Activated CD4-positive, alpha-beta T cell treated with anti-CD3 and anti-CD28 coated beads, Interleukin-2, amount 50 U/mL, for 48 hours (primary cell): ENCODE measurements around the gene MLX.
"Not testable (repeated sequence)": the region's sequence is repeated elsewhere in the genome, so short reads cannot be mapped to it uniquely, and the experiment has no call there.

Experiments
- DNase-seq, 2 experiments: peaks; one replicate each; pipeline ENCODE4 v3.0.0-alpha.2; 2020

MLX gene

DNA sequence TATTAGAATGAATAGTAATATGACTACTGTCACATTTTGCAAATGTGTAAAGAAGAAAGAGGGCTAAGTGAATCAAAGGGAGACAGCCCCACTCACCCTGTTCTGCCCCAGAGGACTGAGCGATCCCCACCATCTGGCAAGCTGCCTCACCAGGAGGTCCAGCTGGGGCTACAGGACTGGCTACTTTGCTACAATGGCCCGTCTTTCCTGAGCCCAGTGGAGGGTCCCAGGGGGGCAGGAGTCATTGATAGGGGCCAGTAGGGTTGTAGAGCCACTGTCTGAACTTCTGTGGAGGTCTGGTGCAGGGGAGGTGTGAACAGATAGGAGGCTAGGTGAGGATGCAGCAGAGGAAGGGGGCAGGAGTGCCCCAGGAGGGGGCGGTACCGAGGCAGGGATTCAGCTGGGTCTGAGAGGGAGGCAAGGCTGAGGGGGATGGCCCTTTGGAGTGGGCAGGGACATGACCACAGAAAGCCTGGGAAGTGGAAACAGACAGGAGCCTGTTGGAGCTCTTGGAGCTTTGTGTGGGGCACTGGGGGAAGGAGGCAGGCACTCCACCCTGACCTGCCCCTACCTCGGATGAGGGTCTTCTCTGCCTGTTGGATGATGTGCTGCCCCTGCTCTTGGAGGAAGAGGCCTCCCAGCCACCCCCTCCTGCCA, 10.8 kb upstream of the MLX start:
- not testable (repeated sequence) for DNase-seq

DNA sequence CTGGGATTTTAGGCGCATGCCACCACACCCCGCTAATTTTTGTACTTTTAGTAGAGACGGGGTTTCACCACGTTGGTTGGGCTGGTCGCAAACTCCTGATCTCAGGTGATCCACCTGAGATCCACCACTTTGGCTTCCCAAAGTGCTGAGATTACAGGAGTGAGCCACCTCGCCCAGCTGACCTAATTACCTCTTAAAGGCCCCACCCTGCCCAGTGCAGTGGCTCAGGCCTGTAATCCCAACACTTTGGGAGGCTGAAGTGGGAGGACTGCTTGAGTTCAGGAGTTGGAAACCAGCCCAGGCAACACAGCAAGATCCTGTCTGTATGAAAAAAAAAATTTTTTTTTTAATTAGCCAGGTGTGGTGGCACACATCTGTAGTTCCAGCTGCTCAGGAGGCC, 7.8 kb upstream of the MLX start:
- no peak for DNase-seq

DNA sequence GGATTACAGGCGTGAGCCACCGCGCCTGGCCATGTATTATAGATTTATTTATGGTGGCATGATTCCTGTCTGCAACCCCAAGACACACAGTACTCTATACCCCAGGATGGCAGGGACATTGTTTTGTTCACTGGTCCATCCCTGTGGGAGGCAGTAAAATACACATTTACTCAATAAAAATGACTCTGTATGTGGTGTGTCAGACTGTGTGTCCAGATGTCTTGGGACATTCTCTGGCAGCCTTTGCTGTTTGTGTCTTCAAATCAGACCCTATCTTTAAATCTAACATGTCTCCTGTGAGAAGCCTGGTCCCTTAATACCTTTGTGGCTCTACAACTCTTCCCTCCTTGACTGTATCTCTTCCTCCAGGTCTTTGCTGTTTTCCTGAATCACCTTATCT, 6.7 kb upstream of the MLX start:
- DNase-seq: no peak

DNA sequence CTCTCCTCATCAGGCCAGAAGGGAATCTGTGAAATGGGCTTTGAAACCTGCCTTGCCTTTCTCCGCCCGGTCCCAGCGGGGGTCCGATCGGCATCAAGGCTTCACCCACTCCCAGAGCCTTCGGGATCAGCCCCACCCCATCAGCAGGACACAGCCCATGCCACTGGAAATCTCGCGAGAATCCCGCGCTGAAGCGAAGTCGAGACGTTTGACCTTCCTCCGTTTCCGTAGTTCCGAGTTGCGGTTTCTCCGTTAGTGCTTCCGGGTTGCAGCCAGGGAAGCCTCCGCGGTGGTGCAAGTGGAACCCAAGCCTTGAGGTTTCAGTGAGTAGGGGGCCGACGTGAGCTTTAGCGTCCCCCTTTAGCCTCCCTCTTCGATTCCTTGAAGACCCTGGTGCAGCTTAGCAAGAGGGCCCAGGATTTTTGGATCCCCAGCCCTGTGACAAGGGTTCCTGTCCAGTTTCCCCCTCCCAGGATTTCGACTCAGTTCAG, 5.0 kb upstream of the MLX start, which contains the start of gene COASY:
TSS of gene COASY (plus strand) at position 252 of the 491 bp plus-strand sequence. CDS start 475 bp downstream, outside the sequence.
- peak; percentile 93 to 97 for DNase-seq

DNA sequence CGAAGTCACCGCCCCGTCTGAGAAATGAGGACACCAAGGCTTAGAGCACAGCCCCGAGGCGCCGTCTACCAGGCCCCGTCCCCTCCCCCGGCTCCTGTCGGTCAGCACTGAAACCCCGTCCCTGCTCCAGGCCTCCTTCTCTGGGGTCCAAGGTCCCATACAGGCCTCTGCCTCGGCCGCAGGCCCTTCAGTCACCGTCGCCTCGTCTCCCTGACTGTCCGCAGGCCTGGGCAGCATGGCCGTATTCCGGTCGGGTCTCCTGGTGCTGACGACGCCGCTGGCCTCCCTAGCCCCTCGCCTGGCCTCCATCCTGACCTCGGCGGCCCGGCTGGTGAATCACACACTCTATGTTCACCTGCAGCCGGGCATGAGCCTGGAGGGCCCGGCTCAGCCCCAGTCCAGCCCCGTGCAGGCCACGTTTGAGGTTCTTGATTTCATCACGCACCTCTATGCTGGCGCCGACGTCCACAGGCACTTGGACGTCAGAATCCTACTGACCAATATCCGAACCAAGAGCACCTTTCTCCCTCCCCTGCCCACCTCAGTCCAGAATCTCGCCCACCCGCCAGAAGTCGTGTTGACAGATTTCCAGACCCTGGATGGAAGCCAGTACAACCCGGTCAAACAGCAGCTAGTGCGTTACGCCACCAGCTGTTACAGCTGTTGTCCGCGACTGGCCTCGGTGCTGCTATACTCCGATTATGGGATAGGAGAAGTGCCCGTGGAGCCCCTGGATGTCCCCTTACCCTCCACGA, 4.3 kb upstream of the MLX start:
- no peak for DNase-seq

DNA sequence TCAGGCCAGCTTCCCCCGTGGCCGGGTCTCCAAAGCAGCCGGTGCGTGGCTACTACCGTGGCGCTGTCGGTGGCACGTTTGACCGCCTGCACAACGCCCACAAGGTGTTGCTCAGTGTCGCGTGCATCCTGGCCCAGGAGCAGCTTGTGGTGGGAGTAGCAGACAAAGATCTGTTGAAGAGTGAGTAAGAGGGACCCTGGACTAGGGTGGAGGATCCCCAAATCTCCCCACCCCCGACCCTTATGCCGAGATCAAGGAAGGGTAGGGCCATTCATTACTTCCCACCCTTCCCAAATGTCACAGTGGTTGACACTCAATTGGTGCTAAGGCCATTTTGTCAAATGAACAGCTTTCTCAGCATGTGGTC, 3.8 kb upstream of the MLX start:
- DNase-seq: no peak

DNA sequence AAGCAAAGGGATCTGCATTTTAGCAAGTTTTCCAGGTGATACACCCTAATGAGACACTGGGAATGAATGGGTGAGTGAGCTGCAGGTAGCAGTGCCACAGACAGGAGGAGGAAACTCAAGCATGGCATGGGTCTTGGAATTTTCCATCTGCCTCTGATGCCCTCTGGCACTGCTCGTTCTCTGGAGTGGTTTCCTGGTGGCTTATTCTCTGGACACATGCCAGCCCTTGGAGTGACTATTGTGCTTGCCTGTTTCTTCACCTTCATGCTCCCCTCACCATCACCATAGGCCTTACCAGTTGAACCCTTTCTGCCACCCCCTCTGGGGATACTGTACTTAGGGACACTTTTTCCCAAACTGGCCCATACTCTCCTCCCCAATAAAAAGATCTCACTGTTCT, 3.4 kb upstream of the MLX start:
- no peak for DNase-seq

DNA sequence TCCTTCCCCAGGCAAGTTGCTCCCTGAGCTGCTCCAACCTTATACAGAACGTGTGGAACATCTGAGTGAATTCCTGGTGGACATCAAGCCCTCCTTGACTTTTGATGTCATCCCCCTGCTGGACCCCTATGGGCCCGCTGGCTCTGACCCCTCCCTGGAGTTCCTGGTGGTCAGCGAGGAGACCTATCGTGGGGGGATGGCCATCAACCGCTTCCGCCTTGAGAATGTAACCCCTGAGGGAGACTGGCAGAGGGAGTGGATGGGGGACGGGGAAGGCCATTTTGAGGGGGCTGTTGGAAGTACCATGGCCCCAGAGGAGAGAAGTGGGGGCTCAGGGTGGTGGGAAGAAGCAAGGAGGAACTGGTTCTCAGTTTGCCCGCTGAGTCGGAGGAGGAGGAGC, 3.0 kb upstream of the MLX start:
- no peak for DNase-seq

DNA sequence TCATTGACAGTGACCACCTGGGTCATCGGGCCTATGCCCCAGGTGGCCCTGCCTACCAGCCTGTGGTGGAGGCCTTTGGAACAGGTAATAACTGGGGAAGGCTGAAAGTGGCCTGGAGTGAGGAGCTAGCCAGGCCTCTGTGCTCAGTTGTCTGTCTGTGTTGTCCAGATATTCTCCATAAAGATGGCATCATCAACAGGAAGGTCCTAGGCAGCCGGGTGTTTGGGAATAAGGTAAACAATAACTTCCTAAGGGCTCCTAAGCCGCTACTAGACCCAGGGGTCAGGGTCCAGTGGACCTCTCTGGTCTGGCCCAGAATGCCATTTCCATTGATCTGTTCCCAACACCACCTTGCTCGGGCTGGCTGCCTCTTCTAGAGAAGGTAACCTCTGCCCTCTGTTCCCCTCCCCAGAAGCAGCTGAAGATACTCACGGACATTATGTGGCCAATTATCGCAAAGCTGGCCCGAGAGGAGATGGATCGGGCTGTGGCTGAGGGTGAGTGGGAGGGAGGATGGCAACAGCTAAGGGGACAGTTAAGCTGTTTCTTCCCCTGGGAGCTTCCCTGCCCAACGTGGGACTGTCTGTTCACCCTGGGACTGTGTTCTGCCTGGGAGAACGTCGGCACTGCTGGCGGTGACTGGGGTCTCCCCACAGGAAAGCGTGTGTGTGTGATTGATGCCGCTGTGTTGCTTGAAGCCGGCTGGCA, 1.9 kb upstream of the MLX start:
- DNase-seq: no peak

DNA sequence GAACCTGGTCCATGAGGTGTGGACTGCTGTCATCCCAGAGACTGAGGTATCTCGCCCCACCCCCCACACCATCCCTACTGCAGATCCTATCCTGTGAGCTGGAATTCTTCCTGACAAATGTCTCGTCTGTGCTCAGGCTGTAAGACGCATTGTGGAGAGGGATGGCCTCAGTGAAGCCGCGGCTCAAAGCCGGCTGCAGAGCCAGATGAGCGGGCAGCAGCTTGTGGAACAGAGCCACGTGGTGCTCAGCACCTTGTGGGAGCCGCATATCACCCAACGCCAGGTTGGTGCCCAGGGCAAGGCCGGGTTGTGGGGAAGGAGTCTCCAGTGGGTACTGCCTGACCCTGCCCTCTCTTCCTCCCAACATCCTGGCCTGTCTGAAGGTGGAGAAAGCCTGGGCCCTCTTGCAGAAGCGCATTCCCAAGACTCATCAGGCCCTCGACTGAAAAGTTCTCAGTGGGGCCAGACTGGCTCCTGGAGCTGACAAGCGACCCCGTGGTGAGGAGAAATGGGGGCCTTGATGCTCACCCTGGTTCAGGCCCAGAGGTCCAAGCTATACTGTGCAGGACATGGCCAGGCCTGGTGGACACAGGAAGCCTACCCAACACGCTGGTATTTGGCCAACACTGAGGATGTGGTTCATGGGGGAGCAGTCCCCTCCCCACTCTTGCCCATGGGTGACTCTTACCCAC, 1.2 kb upstream of the MLX start:
- no peak for DNase-seq

DNA sequence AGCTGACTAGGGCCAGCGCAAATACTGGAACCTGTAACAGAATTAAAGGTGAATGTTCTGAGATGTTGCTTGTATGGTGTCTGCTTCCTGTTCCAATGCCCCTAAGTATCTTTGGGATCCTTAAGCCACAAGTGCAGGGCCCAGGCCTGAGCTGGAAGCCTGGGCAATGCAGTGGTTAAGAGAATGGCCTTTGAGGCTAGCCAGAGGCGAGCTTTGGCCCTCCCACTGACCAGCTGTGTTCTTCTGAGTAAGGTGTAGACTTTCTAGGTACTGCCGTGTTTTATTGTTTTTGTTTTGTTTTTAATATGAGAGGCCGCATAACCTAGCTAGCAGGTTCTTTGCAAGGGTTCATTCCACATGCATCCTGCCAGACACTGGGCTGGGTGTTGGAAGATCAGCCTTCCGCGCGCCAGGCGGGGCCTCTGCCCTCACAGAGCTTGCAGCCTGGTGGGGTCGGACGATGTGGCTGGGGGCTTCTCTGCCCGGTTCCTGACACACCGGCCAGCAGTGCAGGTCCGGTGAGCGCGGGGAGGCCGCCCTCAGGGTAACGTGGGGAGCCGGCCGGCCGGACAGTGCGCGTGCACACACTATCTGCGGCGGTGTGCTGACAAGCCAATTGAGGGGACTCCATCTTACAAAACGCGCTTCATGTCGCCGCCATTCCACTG, 551 bp upstream of the MLX start:
- DNase-seq: no peak

DNA sequence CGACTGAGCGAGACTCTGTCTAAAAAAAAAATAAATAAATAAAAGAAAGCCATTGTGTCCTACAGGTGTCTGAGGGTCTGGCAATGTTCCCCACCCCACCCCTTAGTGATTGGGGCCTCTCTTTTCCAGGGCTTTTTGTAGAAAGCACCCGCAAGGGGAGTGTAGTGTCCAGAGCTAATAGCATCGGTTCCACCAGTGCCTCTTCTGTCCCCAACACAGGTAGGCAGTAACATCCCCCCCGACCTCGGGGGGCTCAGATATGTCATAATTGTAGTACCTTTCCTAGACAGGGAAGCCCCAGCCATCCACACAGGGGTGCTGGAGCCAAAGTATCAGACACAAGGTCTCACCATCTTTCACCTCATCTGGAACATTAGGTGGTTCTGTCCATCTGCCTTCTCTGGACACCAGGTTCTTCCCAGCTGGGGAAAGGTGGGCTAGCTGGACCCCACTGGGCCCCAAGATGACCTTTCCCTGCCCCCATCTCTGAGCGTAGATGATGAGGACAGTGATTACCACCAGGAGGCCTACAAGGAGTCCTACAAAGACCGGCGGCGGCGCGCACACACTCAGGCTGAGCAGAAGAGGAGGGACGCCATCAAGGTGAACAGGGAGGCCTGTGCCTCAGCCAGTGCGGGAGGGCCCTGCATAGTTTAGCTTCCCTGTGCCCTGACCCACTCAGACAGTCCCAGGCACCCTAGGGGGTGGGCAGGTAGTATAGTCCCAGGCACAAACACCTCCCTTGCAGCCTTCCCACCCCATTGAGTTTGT, 1.6 kb downstream of the MLX start:
- DNase-seq: no peak

DNA sequence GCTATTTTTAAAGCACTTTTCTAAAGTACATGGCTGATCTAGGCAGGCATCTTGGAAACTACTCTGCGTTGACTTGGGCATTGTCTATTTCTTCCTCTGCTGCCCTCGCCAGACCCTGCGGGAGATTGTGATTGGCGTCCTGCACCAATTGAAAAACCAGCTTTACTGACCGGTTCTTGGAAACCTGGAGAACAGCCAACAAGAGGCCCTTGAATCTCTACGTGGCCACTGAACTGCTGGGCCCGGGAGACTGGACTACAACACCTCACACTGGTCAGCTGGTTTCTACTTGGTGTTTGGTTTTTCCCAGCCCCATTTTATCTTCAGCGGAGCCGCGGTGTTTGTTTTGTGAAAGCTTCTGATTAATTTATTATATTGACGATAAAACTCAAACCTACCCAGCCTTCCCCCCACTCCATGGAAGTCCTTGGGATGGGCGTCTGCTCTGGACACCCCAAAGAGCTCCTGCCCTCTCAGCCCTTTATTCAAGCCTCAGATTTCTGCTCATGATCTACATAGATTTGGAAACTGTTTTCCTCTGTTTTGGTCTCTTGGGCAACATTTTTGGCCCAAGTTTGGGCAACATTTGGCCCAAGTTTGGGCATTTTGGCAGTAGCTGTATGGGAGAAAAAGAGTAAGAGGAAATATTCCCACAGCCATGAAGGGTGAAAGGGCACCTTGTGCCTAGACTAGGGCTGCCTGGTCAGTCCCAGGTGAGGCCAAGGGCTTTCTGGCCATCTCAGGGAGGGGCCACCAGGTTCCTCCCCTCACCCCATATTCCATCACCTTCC, 4.7 kb downstream of the MLX start:
- DNase-seq: no peak

DNA sequence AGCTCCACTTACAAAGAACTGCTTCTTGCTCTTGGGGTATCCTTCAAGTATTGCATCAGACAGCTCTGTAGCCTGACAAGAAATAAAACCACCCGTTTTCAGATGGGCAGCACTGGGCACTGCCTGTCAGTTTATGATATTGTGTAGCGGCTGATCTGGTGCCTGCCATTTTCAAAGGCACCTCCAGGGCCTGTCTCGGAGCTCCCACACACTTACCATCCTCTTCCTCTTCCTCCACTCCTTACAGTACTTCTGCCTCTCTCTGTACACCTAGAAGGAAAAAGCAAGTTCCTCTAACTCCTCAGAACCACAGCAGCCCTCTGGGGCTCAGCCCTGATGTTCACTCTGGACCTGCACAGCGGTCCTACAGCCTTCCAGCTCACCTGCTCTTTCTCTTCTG, 6.2 kb downstream of the MLX start:
- no peak for DNase-seq

DNA sequence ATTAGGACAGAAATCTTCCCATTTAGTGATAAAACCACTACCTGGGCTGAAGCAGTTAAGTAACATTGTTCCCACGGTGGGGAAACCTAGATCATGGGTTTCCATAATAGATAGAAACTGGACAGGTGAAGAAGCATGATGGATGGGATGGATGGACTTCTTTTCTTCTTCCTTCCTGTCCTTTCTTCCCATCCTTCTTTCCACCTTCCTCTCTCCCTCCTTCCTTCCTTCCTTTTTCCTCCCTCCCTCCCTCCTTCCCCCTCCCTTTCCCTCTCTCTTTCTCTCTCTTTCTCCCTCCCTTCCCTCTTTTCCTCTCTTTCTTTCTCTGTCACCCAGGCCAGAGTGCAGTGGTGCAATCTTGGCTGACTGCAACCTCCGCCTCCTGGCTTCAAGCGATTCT, 7.6 kb downstream of the MLX start:
- DNase-seq: no peak

DNA sequence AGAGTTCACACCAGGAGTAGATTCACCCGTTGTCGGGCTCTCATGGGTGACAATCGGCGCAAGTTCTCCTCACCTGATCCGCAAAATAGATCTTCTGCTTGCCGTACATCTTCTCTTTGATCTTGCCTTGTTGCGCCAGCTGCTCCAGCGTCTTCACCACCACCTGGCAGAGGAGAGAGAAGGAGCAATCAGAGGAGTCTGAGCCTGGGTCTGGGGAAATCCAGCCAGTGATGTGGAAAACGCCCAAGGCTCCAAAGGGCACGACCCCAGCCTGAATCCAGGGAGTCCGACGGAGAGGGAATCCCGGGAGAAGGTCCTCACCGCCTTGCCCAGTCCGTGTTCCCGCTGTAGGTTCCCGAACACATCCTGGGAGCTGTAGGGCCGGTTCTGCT, 10.2 kb downstream of the MLX start:
- DNase-seq: peak in 1 of 2 experiments; percentile 36

DNA sequence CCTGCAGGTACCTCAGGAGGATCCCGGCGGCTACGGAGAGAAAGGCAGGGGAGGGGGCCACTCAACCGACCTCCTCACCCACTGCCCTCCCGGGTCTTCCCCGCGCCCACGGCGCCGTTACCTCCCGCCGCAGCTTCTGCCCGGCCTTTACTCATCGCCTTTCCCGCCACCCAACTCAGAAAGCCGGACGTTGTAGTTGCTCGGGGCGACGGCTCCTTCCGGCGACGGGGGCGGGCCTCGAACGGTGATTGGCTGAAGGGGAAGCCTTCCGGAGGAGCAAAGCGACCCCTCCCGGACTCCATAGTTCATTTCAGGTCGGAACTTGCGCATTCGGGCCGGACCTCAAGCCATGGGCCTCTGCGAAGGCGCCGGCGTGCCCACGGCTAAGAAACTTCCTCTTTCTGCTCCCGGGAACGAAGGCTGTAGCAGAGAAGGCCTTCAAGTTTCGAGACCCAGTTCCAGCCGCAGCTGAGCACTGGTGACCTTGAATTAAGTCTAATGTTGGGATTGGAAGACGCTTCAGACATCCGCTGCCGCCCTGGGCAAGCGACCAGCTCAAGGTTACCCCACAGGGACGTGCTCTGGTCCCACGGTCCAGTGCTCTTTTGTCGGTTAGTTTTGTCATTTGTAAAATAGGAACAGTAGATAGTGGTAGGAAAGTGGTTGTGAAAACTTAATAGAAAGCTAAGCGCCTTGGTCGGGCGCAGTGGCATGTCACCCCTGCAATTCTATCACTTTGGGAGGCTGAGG, 10.8 kb downstream of the MLX start, which contains the start of gene PSMC3IP:
TSS of gene PSMC3IP (minus strand) at position 198 of the 750 bp plus-strand sequence. CDS start at position 155, 43 bp downstream.
- DNase-seq: peak; percentile 96 to 97

DNA sequence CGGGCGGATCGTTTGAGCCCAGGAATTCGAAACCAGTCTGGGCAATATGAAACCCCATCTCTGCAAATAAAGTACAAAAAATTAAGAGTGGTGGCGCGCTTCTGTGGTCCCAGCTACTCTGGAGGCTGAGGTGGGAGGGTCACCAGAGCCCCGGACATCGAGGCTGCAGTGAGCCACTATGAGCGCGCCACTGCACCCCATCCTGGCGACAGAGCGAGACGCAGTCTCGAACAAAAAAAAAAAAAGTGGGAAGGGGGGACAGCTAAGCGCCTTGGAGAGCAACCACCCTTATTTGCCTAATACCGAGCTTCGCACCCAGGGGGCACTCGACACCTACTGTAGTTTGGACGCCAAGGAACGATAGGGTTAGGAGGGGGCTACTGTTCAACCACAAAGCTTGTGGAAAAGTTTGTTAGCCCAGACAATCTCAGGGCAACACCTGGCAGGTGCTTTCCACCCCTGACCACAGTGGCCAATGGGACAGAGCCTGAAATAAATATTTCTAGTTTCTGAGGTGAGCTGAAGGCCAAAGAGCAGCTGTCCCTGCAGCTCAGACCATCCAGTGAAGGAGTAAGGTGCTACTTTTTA, 11.5 kb downstream of the MLX start:
- DNase-seq: peak; percentile 79 to 86

DNA sequence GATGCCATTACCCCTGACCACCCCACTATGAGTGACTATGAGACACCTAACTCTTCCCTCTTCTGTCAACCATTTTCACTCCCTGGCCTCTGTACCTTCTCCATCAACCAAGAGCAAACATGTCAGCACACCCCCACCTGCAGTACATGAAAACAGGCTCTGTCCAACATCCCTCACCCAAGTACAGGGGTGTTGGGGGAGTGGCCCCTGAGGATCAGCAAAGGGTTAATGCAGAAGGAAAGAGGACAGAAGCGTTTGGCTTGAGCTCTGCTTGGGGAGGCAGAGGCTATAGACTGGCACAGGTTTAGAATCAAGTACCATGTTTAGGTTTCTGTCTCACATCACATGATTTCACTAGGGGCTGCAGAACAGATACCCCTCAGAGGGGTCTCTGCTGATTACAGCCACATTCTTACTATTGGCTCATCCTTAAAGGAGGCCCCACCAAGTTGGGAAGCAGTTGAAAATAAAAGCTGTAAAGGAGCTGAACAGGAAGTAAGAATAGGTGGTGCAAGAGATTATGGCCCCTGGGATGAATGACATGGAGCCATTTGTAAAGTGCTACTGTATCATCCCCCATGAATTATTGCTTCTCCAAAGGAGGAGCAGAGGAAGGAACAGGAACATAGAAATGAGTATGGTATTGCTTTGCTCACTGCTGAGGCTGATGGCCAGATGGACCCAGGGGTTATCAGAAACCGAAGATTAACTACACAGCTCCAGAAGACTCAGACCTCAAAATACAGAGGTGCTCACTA, 13.1 kb downstream of the MLX start:
- no peak for DNase-seq
